HL-60 (cell line): Measurements from ENCODE around the gene RPN2.

ENCODE experiments used
- DNase-seq, 2 experiments: peaks; one replicate each; pipeline ENCODE4 v3.0.0-alpha.2; 2010 to 2020; ENCODE audit warnings: low read depth in 1 of 2, low spot score in 1 of 2
- H3K27ac ChIP-seq: fragments of 250-450 bp; sonication (Bioruptor Pico); replicated peaks from 2 replicates; pipeline ENCODE4 v1.5.1; 2020; ENCODE audit warnings: mild to moderate bottlenecking, moderate library complexity
- H3K27me3 ChIP-seq: fragments of 250-450 bp; sonication (Bioruptor Pico); 2 replicates; pipeline ENCODE4 v1.5.1; 2021; ENCODE audit warnings: mild to moderate bottlenecking, moderate library complexity; ENCODE audit not compliant: insufficient read depth, poor library complexity, severe bottlenecking
- H3K4me3 ChIP-seq: replicated peaks from 2 replicates; pipeline ENCODE4 v1.5.1; 2011; ENCODE audit warnings: mild to moderate bottlenecking, control low read depth, low read length; ENCODE audit not compliant: insufficient read depth
- GABPA ChIP-seq: IDR thresholded peaks from 2 replicates; pipeline ENCODE4 v1.6.1; 2012; ENCODE audit warnings: low read depth
- POLR2AphosphoS5 ChIP-seq: IDR thresholded peaks from 2 replicates; pipeline ENCODE4 v1.6.1; 2012; ENCODE audit warnings: low read depth
- SPI1 ChIP-seq: IDR thresholded peaks from 2 replicates; pipeline ENCODE4 v1.6.1; 2012; ENCODE audit warnings: low read depth, mild to moderate bottlenecking, borderline replicate concordance
- TF ChIP-seq, protein P1 (sequence below): IDR thresholded peaks from one replicate; pipeline ENCODE4 v1.5.1; 2011; ENCODE audit warnings: low read length, control low read depth, inconsistent platforms; ENCODE audit not compliant: insufficient read depth
- TF ChIP-seq, protein P2 (sequence below): IDR thresholded peaks from 2 replicates; pipeline ENCODE4 v1.6.1; 2012; ENCODE audit warnings: low read depth; ENCODE audit not compliant: insufficient replicate concordance

RPN2 gene

DNA sequence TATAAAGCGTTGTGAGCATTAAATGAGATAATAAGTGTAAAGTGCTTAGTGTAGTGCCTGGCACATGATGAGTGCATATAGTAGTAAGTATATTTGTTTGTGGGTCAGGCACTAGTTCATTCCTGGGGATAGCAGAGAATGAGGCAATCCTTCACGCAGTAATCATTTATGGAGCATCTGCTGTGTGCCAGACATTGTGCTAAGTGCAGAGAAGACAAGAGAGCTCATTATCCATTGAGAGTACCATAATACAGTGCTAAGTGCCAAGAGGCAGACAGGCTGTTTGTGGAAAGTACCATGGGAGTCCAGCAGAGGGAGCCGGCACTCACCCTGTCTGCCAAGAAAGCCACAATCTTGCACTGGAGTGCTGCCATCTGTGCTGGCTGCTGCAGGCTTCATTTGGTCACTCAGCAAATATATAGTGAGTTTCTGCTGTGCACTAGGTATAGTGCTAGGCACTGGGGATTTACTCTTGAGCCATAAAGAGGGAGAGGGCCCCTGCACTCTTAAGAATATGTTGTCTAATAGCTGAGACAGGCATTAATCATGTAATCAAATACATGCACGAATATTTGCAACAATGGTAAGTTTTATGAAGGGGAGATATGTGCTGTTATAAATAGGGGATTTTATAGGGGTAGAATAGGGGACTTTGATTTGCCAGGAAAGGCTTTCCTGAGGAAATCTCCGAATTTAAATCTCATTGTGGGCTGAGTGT, 13.2 kb downstream of the RPN2 start:
- Histone ChIP-seq H3K27ac (no peak overlapping the region), H3K27me3 (no peaks in the 10 kb centered on the region), H3K4me3 (no peak overlapping the region)
- TF ChIP-seq, protein P1, sequence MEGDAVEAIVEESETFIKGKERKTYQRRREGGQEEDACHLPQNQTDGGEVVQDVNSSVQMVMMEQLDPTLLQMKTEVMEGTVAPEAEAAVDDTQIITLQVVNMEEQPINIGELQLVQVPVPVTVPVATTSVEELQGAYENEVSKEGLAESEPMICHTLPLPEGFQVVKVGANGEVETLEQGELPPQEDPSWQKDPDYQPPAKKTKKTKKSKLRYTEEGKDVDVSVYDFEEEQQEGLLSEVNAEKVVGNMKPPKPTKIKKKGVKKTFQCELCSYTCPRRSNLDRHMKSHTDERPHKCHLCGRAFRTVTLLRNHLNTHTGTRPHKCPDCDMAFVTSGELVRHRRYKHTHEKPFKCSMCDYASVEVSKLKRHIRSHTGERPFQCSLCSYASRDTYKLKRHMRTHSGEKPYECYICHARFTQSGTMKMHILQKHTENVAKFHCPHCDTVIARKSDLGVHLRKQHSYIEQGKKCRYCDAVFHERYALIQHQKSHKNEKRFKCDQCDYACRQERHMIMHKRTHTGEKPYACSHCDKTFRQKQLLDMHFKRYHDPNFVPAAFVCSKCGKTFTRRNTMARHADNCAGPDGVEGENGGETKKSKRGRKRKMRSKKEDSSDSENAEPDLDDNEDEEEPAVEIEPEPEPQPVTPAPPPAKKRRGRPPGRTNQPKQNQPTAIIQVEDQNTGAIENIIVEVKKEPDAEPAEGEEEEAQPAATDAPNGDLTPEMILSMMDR: peak; percentile 96
- no peak for TF ChIP-seq GABPA
- DNase-seq: peak; percentile 51 to 81

DNA sequence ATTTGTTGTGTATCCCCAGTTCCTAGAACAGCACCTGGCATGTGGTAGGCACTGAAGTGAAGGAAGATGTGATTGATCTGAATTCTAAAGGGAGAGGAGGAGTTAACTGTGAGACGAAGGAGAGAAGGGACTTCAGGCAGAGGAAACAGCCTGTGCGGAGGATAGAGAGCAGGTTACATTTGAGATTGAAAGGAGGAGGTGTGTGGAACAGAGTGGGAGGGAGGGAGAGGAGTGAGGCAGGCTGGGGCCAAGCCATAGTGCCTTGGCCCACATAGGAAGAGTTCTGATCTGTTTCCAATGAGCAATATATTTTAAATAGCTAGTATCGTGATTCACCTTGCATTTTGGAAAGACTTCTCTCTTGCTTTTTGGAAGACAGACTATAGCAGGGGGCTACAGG, 14.1 kb downstream of the RPN2 start:
- DNase-seq: no peak
- Histone ChIP-seq H3K27me3 (no peaks in the 10 kb centered on the region), H3K27ac (no peak overlapping the region), H3K4me3 (no peak overlapping the region)
- TF ChIP-seq, protein P2, sequence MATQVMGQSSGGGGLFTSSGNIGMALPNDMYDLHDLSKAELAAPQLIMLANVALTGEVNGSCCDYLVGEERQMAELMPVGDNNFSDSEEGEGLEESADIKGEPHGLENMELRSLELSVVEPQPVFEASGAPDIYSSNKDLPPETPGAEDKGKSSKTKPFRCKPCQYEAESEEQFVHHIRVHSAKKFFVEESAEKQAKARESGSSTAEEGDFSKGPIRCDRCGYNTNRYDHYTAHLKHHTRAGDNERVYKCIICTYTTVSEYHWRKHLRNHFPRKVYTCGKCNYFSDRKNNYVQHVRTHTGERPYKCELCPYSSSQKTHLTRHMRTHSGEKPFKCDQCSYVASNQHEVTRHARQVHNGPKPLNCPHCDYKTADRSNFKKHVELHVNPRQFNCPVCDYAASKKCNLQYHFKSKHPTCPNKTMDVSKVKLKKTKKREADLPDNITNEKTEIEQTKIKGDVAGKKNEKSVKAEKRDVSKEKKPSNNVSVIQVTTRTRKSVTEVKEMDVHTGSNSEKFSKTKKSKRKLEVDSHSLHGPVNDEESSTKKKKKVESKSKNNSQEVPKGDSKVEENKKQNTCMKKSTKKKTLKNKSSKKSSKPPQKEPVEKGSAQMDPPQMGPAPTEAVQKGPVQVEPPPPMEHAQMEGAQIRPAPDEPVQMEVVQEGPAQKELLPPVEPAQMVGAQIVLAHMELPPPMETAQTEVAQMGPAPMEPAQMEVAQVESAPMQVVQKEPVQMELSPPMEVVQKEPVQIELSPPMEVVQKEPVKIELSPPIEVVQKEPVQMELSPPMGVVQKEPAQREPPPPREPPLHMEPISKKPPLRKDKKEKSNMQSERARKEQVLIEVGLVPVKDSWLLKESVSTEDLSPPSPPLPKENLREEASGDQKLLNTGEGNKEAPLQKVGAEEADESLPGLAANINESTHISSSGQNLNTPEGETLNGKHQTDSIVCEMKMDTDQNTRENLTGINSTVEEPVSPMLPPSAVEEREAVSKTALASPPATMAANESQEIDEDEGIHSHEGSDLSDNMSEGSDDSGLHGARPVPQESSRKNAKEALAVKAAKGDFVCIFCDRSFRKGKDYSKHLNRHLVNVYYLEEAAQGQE: no peak
- TF ChIP-seq POLR2AphosphoS5: no peak
- TF ChIP-seq SPI1: no peak
- TF ChIP-seq GABPA: no peak
- TF ChIP-seq, protein P1: no peak

DNA sequence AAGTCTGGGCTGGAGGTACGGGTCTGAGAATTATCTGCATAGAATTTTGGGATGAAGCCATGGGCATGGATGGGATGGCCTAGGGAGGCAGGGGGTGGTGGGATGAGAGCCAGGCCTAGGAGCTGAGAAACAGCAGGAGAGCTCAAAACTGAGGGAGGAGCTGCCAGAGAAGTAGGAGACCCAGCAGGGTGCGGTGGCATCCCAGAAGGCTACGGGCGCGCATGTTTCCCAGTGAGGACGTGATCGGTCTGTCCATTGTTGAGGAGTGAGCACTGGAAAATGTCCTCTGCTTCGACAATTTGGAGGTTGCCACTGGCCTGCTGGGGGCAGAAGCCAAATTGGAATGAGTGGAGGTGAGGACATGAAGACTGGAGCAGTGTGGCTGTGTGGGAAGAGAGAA, 14.7 kb downstream of the RPN2 start:
- no peaks in the 10 kb centered on the region for H3K27me3 ChIP-seq
- no peak overlapping the region for H3K4me3 ChIP-seq
- H3K27ac ChIP-seq: no peak overlapping the region
- no peak for DNase-seq
- TF ChIP-seq POLR2AphosphoS5: no peak
- no peak for TF ChIP-seq SPI1
- TF ChIP-seq, protein P2: no peak

DNA sequence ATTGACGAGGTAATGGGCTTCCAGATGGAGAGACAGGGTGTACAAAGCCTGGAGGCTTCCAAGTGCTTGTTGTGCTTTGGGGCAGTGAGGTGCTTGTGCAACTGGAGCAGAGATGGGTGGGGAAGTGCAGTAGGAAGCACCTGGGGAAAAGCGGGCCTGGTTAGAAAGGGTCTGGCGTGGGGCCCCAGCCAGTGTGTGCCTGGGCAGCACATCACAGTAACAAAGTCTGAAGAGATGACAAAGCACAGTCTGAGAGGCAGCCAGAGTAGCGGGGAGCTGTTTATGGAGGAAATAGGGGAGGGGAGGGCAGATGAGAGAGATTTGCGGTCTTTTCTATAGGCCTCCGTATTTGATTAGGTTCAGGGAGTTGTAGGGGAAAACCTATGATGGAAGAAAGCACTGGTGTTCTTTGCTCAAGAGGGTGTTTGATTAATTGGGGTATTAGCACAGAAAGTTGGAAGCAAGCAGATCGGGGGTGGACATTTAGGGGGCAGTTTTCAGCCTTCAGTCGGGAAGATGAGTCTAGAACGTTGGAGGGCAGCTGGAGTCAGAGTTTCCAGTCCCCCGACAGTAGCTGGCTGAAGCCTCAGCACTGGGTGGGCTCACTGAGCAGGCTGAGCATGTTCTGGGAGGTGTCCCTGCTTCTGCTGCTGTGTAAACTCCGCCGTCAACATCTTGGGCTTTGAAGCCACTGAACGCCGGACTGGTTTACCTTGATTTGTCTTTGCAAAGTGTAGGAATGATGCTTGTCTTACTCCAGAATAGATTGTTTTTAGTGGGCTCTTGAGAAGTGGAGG, 15.7 kb downstream of the RPN2 start:
- peak in 1 of 2 experiments; percentile 66 for DNase-seq
- peak overlapping the region; percentile 23; the same call in 1 of the 2 replicates for H3K27ac ChIP-seq

More for the DNA sequence above, 15.7 kb downstream of the RPN2 start:
- Histone ChIP-seq H3K27me3 (no peaks in the 10 kb centered on the region), H3K4me3 (no peak overlapping the region)
- TF ChIP-seq, protein P1: no peak
- peak; percentile 55; the same call in 1 of the 2 replicates for TF ChIP-seq SPI1
